Inflammatory macrophage treated with lipopolysaccharide for 4 hours (primary cell): ENCODE measurements around the gene RMND5A.
A peak's percentile ranks its signal among the peaks of the same experiment; 100 is the strongest.

Experiments used
- DNase-seq: peaks from one replicate; pipeline ENCODE4 v3.0.0-alpha.2; 2020

Gene RMND5A

DNA sequence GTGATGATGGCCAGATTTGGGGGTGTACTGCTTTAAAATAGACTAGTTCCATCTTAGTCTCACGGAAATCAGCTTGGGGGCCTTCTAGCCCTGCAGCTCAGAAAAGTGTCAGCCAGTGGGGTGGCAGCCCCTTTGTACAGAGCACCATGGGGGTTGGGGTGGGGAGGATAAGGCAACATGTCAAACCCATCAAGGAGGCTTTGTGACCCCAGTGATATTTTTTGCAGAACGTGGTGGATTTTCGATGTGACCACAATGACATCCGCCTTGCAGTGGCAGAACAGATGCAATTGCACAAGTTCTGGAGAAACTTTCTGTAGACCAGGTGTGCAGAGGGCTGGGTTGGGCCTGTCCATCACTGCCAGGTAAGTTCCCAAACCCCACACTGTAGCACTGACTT lies 73.7 kb downstream of the RMND5A start:
- DNase-seq: no peak

DNA sequence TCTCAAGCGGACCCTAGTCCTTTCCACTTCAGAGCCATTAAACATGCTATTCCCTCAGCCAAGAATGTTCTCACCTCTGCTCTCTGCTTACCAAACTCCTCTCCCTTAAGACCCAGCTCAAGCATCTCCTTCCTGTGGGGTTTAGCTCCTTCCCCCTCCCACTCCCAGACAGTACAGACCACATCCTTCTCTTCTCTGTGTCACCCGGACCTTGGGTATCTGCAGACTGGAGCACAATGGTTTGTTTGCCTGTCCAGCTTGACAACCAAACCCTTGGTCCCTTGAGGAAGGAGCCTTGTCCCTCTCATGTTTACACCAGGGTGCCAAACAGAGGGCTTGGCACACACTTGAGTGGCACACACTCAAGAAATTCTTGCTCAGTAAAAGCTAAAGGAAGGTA lies 74.8 kb downstream of the RMND5A start:
- DNase-seq: no peak

DNA sequence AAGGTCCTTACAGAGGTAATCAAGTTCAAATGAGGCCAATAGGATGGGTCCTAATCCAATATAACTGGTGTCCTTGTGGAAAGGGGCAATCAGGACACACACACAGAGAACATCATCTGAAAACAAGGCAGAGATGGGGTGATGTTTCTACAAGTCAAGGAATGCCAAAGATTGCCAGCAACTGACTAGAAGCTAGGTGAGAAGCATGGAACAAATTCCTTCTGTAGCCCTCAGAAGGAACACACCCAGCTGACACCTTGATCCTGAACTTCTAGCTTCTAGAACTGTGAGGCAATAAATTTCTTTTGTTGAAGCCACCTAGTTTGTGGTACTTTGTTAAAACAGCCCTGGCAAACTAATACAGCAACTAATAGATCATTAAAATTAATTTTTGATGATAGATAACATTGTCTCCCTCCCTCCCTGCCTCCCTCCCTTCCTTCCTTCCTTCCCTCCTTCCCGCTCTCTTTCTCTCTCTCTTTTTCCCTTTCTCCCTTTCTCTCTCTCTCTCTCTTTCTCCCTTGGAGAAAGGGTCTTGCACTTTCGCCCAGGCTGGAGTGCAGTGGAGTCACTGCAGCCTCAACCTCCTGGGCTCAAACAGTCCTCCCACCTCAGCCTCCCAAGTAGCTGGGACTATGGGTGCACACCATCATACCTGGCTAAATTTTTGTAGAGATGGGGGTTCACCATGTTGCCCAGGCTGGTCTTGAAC lies 80.9 kb downstream of the RMND5A start:
- DNase-seq: no peak

DNA sequence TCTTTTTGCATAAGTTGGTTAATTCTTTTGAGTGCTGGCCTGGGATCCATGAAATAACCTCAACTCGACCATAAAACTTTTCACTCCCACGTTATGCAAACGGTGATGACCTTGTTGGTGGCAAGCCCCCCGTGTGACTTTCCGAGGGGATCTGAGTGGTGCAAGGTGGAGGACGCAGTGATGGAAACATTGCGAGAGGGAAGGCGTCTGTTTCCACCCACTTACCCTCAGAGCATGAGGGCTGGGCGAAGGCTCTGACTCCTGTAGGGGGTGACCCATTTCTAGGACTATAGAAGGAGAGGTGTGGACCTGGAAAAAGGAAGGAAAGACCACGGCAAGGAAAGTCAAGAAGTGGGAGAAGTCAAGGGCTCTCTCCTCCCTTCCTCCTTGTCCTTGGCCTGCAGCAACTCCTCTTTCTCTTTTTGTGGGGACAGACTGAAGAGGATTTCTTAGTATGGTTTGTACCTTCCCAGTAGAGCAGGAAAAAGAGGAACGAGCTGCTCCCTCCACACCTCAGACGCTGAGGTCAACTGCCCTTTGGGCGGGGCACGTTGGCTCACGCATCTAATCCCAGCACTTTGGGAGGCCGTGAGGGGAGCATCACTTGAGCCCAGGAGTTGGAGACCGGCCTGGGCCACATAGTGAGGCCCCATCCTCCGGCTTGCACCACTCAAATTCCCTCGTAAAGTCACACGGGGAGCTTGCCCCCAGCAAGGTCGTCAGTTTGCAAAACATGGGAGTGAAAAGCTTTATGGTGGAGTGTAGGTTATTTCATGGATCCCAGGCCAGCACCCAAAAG lies 86.2 kb downstream of the RMND5A start:
- no peak for DNase-seq

DNA sequence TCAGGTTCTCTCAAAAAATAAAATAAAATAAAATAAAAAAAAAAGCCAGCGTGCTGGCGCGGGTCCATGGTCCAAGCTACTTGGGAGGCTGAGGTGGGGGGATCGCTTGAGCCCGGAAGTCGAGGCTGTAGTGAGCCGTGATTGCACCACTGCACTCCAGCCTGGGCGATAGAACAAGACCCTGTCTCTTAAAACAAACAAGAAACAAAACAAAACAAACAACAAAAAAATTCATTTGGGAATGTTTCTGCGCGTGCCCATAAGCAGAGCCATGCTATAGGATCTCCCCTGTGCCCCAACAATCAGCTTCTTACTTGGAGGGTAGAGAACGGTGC lies 87.0 kb downstream of the RMND5A start:
- DNase-seq: no peak

DNA sequence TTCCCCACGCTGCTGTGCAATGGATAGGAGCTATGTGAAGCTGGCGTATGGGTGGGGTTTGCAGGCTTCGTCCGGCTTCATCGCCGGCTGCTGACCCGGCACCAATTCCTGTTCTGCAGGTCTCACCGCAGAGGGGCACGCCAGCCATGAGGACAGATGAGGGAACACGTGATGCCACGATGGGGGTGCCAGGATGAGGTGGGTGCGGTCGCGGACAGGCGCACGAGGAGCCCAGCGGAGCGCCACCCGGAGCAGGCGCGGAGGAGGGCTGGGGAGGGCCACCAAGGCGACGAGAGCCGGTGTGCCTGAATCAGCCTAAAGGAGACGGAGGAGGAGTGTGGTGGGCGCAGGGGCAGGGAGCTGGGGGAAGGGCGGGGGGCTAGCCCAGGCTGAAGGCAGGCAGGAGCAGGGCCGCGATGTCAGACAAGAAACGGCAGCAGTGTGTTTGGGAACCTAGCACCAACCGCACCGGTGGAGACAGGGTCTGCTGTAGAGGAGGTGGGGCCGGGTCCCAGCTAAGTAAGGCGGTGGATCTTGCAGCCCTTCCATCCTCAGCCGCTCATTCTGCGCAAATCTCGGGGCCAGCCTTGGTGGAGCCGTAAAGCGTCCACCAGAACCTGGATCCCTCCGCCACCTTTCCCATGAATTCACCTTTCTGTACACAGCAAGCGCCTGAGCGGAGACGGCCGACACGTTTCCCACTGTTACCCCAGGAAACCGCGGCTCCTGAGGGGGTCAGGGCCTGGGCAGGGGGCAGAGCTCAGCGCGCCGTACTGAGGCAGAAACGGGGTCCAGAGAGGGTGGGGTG lies 87.6 kb downstream of the RMND5A start:
- peak; percentile 13 for DNase-seq

DNA sequence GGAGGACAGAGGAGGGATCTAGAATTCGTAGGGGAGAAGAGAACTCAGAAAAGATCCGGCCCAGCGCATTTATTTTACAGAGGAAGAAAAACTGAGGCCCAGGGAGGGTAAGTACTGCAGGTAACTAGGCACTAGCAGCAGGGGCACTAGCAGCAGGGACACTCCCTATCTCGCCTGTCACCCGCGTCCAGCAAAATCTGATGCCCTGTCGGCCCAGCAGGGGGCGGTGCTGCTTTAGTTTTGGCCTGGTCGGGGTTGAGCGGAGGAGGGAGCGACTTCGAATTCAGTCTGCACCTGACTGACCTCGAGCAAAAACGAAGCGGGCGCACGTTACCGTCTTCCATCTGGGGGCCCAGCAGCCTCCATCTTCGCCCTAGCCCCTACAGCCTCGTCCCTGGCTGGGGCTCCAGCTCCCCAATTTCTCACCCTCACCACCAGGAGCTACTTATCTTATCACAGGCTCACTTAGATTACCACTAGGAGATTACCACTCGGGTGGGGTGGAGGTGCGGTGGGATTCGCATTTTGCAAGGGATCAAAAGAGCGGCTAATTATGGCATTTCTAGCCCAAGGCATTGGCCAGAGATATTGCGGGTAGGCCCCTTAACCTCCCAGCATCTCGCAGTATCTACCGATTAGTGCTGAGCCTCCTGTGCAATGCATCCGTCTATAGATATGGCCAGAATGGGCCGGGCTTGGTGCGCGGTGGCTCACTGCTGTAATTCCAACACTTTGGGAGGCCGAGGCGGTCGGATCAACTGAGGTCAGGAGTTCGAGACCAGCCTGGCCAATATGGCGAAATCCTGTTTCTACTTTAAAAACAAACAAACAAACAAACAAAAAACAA lies 88.4 kb downstream of the RMND5A start:
- peak; percentile 76 for DNase-seq

DNA sequence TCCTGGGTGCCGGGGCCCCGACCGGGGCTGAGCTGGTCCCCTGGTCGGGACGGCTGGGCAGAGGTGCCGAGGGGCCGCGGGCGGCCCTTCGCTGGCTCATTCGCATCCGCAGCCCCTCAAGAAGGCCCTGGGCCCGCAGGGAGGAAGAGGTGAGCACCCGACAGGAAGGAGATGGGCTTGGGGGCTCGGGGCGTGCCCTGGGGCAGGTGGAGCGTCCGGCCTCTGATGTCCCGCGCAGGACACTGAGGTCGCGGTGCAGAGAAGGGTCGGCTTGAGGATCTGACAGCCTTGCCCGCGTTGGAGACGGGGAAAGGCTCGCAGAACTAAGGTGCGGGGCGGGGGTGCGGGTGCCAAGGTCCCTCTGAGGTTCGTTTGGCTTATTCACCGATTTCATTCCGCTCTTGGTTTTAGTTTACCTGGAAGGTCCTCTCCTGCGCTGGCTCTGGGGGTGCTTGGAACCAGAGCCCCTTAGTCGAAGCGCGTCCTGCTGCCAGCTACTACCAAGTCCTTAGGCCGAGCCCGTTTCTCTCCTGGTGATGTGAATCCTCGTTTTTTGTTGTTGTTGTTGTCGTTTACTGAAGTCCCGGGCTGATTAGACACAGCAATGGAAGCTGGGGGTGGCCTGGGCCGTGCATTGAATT lies 89.5 kb downstream of the RMND5A start:
- no peak for DNase-seq

DNA sequence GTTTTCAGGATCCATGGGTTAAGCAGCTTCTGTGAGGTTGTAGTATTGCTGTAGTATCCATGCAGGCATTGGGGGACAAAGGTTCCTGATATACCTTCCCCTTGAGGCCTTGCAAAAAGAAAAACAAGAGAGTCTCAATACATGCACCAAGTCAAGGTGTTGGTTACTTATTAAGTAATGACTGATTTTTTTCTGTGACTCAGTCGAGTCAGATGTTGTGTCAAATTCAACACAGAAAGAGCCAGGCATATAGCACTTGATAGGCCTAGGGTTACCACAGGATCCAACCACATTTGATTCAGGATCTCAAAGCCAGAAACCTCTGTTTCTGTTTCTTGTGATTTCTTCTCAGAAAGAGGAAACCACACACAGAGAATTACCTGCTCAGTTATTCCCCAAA lies 95.5 kb downstream of the RMND5A start:
- no peak for DNase-seq

DNA sequence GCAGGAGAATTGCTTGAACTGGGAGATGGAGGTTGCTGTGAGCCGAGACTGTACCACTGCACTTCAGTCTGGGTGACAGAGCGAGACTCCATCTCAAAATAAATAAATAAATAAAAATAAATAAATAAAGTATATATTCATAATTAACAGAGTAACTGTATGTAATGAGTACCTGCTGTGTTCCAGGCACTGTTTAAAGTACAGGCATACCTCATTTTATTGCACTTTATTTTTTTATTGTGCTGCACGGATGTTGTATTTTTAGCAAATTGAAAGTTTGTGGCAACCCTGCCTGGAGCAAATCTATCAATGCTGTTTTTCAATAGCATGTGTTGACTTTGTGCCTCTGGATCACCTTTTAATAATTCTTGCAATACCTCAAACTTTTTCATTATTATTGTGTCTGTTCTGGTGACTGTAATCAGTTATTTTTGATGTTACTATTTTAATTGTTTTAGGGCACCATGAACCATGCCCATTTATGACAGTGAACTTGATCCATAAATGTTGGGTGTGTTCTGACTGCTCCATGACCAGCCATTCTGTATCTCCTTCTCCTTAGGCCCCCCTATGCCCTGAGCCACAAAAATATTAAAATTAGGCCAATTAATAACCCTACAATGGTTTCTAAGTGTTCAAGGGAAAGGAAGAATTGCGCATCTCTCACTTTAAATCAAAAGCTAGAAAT lies 98.2 kb downstream of the RMND5A start:
- DNase-seq: no peak

DNA sequence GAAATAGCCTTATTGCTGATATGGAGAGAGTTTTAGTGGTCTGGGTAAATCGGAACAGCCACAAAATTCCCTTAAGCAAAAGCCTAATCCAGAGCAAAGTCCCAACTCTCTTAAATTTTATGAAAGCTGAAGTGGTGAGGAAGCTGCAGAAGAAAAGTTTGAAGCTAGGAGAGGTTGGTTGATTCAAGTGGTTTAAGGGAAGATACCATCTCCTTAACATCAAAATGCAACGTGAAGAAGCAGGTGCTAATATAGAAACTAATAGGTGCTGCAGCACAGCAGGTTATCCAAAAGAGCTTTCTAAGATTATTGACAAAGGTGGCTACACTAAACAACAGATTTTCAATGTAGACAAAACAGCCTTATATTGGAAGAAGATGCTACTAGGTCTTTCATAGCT lies 98.9 kb downstream of the RMND5A start:
- no peak for DNase-seq

DNA sequence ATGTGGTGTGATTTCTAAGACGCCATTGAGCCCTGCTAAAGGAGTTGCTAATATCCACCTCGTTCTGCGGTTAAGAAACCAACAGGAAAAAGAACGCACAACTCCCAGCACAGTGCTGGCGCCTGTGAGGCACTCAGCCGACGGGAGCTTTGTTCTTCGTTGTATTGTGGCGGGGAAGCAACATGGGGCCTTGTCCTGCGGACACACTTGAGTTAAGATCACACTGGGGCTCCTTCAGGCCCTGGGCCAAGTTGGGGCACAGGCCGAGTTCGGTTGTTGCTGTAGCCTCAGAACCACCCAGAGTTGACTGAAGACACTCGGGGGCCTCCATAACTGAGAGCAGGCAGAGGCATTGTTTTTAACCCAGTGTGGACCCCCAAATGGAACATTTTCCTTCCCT lies 101.2 kb downstream of the RMND5A start:
- DNase-seq: no peak

DNA sequence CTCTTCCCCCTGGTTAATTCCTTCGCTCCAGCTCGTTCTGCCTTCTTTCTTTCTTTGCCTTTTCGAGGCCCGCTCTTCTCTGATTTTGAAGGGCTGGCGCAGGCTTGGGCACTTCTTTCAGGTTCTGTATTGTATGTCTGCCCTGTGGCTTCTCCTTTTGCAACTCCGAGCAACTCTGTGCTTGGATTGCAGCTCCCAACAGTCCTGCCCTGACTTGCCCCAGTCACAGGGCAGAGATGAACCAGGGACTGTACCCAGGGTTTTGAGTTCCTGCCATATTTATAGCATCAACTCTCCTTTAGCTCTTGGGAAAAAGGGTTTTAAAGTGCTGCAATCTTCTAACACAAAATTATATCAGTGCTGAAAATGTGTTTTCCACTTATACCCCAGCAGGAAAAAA lies 101.8 kb downstream of the RMND5A start:
- DNase-seq: no peak

DNA sequence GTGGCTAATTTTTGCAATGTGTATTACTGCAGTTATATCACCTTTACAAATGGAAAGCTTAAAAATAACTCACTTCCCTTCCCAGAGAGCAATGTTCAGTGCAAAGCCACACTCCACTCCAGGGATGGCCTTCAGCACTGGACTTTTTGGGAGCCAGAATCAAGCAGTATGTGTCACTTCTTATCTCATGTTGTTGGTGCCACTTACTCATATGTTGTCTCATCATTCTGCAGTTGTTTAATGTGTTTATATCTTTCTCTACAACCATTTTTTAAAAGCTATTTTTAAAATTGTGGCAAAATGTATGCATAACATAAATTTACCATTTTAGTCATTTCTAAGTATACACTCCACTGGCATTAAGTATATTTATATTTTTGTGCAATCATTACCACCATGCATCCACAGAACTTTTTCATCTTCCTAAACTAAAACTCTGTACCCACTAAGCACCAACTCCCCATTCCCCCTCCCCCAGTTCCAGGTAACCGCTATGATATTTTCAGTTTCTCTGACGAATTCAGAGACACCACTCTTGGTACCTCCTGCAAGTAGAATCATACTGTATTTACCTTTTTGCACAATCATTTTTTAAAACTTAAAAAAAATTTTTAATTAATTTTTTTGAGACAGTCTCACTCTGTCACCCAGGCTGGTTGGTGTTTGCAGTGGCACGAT lies 102.7 kb downstream of the RMND5A start:
- DNase-seq: no peak

DNA sequence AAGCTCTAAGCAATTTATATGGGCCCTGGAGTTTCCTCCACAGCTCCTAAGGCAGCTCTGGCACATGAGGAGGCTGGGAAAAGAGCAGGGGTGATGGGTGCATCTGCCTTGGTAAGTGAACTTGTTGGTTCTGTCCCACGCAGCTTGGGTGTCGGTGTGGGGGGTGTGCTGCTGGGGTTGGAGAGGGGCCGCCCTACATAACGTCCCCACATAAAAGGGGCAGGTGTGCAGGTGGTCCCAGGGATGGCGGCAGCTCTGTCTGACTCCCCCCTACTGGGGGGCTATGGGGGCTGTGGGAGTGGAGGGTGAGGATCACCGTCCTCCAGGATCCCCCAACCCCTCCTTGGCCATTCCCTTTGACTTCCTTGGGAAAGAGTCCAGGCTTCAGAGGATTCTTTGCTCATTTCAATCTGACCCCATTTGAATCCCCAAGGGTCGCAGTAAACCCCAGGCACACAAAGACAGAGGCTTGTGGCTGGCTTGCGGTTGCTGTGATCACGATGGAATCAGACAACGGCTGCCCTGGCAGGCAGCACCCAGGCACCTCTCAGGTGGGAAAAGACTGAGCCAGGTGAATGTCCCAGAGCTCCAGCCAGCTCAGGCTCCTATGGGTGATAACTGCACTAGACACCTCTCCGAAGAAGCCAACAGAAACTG lies 105.1 kb downstream of the RMND5A start:
- DNase-seq: no peak

DNA sequence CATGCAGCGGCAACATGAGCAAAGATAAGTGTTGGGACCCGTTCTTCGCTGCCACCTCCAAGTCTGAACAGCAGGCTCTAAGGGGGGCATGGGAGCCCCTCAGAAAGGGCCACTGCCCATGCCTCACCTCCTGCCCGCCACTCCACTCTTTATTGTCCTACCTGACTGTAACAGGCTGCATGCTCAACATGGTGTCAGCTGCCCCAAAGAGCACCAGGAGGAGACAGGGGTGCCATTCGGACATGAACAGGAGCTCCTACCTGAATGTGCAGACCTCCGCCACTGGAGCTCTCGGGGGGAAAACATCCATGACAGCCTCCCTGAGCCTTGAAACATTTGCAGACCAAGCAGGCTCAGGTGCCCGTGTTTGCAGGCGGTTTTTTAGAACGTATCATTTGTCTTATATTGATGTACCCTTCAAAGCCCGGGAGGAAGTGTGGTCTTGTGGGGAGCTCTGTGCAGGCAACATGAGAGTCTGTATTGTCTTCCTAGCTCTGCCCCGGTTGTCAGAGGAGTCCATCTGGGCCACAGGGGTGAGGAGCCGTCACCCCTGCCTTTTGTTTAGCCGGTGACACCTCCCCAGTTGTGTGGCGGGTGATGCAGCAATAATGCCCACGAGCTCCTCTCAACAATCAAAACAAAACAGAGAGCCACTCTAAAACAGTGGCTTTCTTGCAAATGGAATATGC lies 105.7 kb downstream of the RMND5A start:
- DNase-seq: no peak

DNA sequence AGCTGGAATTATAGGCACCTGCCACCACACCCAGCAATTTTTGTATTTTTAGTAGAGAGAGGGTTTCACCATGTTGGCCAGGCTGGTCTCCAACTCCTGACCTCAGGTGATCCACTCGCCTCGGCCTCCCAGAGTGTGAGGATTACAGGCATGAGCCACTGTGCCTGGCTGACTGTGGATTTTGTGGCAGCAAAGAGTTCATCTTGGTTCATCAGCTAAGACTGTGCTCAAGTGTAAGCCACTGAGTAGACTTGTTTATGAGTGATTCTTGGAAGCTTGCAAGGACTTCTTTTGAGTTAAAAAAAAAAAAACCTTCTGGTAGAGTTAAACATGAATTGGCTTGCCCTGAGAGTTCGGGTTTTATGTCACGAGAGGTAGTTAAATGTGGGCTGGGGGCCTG lies 106.9 kb downstream of the RMND5A start:
- no peak for DNase-seq
